ENCODE data around the gene NTN1.

DNA sequence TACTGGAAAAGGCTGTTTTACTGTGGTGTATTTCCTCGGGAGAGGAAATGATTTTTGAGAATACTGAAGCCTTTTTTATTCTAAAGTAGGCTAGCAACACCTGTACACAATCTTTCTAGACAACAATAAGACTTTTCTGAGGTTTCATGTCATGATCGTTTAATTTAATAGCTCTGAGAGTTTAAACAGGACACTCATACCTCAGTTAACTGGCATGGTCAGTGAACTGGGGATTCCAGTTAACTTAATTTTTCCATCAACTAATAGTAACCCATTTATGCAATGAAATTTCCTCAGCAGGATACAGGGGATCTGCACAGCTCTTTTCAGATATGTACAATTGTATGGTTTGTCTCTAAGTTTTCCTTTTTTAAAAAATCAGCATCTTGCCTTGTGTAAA is 262.6 kb downstream of the NTN1 start:
- TF ChIP-seq EZH2 (IDR thresholded peaks at IDR 0.05) (no peak), POLR2AphosphoS5 (IDR thresholded peaks at IDR 0.05; ENCODE audit: borderline replicate concordance, low read depth, low read length) (no peak), FOXP2 (optimal IDR thresholded peaks at IDR 0.05; ENCODE audit: control extremely low read depth, extremely low read length, insufficient read depth) (no peak)
